ENCODE results near the gene CHTF8.
"Not testable (repeated sequence)": the region's sequence is repeated elsewhere in the genome, so short reads cannot be mapped to it uniquely, and the experiment has no call there.

Gene CHTF8

DNA sequence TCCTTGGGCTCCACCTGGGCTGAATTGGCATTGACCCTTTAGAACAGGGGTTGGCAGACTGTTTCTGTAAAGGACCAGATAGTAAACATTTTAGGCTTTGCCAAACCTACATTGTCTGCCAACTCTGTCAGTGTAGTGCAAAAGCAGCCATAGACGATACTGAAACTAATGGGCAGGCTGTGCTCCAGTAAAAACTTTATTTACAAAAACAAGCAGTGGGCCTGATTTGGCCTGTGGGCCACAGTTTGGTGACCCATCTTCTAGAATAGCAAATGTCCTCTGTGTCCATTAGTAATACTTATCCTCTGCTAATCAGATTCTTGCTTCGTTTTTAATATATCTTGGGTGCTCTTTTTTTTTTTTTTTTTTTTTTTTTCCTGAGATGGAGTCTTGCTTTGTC is 6.2 kb upstream of the CHTF8 start:
- no peak for DNase-seq

GRCh38 chr16:69133373-69133954 is 1.1 kb upstream of the CHTF8 start:
- no peak for DNase-seq

- DNase-seq = peak; percentile 67
These were observed 457 bp downstream of the CHTF8 start for GRCh38 chr16:69131839-69132423.

- no peak for DNase-seq
These were observed 1.1 kb downstream of the CHTF8 start for GRCh38 chr16:69131167-69131838.

DNA sequence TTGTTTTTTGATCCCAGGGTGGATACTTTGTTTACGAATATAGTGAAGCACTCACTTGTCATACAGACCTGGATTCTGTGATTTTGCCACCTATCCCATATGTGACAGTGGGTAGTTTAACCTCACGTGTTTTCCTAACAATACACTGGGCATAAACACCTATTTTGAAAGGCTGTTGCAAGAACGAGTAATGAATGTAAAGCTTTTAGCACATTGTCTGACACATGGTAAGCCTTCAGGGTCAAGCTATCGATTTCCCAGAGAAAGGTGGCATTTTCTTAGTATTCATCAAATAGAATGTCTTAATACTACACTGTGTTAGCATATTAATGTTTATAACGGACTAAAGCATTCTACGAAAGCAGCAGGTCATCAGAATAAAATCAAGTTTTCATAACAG is 1.9 kb downstream of the CHTF8 start:
- no peak for DNase-seq

DNA sequence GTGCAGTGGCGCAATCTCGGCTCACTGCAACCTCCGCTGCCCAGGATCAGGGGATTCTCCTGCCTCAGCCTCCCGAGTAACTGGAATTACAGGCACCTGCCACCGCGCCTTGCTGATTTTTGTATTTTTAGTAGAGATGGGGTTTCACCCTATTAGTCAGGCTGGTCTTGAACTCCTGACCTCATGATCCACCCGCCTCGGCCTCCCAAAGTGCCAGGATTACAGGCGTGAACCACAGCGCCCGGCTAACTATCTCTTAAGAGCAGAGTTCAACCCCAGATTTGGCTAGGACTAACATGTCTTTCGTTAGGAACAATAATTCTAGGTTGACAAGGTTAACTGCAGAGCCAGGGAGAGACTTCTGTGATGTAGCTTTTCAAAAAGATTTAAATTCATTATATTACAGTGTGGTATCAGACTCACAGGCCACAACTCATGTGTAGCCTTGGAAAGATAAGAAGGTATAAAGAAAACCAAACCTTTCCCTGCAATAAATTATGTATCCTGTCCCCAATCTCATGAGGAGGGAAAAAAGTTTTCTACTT is 4.3 kb downstream of the CHTF8 start:
- no peak for DNase-seq

- DNase-seq = not testable (repeated sequence)
These were observed 5.6 kb downstream of the CHTF8 start for GRCh38 chr16:69126801-69127200.

DNA sequence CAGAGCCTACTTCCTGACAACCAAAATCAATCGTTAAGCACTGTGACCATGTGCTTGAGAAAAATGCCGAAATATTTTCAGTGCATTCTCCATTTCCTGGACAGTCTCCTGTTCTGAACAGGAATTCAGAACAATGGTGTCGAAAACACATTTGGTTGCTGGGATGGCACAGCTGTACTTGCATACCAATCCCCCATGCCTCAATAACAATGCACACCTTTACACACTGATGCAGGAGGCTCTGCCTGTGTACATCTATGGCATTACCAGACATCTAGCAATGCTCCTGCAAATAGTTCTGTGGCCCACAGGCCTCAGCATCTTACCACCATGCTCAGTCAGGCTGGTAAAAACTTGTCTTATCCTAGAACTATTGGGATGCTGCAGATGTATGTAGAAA is 6.2 kb downstream of the CHTF8 start:
- no peak for DNase-seq

GRCh38 chr16:69124961-69125360 is 7.4 kb downstream of the CHTF8 start:
- not testable (repeated sequence) for DNase-seq

DNA sequence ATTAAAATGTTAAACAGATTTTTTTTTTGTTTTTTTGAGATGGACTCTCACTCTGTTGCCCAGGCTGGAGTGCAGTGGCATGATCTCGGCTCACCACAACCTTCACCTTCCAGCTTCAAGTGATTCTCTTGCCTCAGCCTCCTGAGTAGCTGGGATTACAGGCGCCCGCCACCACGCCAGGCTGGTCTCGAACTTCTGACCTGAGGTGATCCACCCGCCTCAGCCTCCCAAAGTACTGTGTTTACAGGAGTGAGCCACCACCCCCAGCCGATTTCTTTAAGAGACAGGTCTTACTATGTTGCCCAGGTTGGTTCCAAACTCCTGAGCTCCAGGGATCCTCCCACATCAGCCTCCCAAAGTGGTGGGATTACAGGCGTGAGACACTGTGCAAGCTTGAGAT is 8.0 kb downstream of the CHTF8 start:
- not testable (repeated sequence) for DNase-seq

DNA sequence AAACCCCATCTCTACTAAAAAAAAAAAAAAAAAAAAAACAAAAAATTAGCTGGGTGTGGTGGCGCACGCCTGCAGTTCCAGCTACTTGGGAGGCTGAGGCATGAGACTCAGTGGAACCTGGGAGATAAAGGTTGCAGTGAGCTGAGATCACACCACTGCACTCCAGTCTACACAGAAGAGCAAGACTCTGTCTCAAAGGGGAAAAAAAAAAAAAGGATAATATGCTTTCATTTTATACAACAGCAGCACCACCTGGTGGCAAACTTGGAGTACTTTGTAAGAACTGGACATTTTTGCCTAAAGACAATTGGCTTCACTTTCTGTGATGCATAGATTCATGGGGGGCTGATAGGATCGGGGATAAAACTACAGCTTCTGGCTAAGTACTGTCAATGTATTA is 8.5 kb downstream of the CHTF8 start:
- DNase-seq = peak; percentile 41

- no peak for DNase-seq
These were observed 12.2 kb downstream of the CHTF8 start for GRCh38 chr16:69120096-69120664.

DNA sequence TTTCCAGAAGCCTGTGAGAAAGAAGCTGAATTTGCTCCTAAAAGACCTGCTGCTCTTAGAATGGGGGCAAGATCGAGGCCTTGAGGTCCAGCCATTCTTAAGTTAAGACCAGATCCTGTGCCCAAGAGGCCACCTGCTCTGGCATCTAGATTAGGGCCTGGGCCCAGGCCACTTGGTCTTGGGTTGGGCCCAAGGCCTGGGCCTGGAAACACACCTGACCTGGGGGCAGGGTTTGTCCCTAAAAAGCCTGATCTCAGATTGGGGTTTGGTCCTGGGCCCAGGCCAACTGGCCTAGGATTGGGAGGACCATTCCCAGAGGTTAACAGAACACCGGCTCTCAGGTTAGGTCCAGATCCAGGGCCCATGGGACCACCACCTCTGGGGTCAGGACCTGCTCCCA is 12.9 kb downstream of the CHTF8 start:
- no peak for DNase-seq

- no peak for DNase-seq
These were observed 13.4 kb downstream of the CHTF8 start for GRCh38 chr16:69118994-69119393.

DNA sequence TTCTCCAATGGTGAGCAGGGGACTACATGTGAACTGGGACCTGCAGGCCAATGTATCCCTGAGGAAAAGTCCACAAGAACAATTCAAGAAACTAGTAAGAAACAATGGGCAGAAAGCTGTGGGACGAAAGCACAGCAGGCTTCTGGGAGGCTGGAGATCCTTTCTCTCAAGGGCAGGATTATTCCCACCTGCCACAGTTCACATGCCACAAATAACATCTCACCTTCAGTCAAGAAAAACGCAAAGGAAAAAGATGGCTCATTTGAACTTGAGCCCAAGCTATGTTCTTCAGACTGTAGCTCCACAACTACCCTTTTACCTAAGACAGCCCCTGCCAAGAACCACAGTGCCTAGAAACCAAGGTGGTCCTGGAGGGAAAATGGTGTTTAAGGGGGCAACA is 13.9 kb downstream of the CHTF8 start:
- no peak for DNase-seq

GRCh38 chr16:69116906-69117305 is 15.5 kb downstream of the CHTF8 start:
- no peak for DNase-seq

- DNase-seq = no peak
These were observed 16.0 kb downstream of the CHTF8 start for GRCh38 chr16:69116256-69116875.

DNA sequence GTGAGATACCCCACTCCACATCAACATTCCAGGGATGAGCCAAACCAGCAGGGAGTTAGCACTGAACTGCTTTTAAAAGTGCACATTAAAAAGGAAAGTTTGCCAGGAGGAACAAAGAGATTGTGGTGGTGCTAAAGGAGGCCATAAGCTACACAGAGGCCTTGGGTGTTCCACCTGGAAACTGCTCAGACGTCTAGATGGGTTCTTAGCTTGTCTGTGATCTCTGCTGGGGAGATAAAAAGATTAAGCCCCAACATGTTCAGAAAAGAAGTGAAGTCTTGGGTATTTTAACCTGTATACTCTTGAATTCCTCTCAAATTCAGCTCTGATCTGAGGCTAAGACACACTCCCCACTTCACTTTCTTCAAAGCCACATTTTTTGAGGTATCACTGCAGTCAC is 16.6 kb downstream of the CHTF8 start:
- no peak for DNase-seq

- no peak for DNase-seq
These were observed 17.0 kb downstream of the CHTF8 start for GRCh38 chr16:69115361-69115760.

- no peak for DNase-seq
These were observed 17.4 kb downstream of the CHTF8 start for GRCh38 chr16:69114976-69115355.

DNA sequence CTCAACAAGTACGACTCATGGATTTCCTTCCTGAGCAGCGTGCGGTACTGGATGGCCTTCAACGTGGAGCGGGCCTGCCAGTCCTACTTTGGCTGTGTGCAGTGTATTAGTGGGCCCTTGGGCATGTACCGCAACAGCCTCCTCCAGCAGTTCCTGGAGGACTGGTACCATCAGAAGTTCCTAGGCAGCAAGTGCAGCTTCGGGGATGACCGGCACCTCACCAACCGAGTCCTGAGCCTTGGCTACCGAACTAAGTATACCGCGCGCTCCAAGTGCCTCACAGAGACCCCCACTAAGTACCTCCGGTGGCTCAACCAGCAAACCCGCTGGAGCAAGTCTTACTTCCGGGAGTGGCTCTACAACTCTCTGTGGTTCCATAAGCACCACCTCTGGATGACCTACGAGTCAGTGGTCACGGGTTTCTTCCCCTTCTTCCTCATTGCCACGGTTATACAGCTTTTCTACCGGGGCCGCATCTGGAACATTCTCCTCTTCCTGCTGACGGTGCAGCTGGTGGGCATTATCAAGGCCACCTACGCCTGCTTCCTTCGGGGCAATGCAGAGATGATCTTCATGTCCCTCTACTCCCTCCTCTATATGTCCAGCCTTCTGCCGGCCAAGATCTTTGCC is 17.9 kb downstream of the CHTF8 start:
- DNase-seq = no peak

GRCh38 chr16:69113216-69113615 is 19.2 kb downstream of the CHTF8 start:
- DNase-seq = no peak
